Hepatocyte (in vitro differentiated cells): ENCODE results near the gene CCDC28A.

Experiments used
- EZH2 ChIP-seq: fragments of 200-600 bp; sonication (generic); IDR thresholded peaks from 2 replicates; pipeline ENCODE4 v1.6.1; 2016; ENCODE audit warnings: antibody characterized with exemption, mild to moderate bottlenecking, borderline replicate concordance
- EZH2phosphoT487 ChIP-seq: fragments of 200-600 bp; sonication (generic); IDR thresholded peaks from one replicate; pipeline ENCODE4 v1.6.1; 2018; ENCODE audit warnings: antibody characterized with exemption, mild to moderate bottlenecking, low read depth, moderate library complexity; ENCODE audit not compliant: unreplicated experiment, severe bottlenecking
- TF ChIP-seq, protein P1 (sequence below): fragments of 200-600 bp; sonication (generic); IDR thresholded peaks from 2 replicates; pipeline ENCODE4 v1.5.1; 2016; ENCODE audit warnings: antibody characterized with exemption, mild to moderate bottlenecking; ENCODE audit not compliant: poor library complexity

DNA sequence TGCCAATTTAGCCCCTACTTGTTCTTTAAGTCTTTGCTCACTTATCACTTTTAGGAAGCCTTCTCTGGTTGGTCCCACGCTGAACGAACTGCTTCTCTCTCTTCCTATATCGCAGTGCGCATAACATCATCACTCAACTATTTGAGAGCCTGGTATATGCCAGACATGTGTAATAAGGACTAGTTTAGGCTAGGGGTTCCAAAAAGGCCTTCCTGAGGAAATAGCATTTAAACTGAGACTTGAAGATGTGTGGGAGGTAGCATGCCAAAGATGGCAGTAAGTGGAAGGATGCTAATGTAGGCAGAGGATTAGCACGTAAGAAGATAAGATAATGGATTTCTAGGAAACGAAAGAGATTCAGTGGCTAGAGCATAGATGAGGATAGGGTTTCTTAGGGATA lies 4.8 kb downstream of the CCDC28A start:
- no peak for TF ChIP-seq EZH2phosphoT487
- TF ChIP-seq, protein P1, sequence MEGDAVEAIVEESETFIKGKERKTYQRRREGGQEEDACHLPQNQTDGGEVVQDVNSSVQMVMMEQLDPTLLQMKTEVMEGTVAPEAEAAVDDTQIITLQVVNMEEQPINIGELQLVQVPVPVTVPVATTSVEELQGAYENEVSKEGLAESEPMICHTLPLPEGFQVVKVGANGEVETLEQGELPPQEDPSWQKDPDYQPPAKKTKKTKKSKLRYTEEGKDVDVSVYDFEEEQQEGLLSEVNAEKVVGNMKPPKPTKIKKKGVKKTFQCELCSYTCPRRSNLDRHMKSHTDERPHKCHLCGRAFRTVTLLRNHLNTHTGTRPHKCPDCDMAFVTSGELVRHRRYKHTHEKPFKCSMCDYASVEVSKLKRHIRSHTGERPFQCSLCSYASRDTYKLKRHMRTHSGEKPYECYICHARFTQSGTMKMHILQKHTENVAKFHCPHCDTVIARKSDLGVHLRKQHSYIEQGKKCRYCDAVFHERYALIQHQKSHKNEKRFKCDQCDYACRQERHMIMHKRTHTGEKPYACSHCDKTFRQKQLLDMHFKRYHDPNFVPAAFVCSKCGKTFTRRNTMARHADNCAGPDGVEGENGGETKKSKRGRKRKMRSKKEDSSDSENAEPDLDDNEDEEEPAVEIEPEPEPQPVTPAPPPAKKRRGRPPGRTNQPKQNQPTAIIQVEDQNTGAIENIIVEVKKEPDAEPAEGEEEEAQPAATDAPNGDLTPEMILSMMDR = no peak
- no peak for TF ChIP-seq EZH2
